Uterus (tissue), 2 donors: ENCODE results near the gene KRTAP4-1.

Experiments used
- POLR2A ChIP-seq, 2 donors: fragments of 450-650 bp; IDR thresholded peaks; one replicate each; pipeline ENCODE4 v1.6.1; 2016; ENCODE audit warnings: antibody characterized with exemption in 2 of 2, mild to moderate bottlenecking in 1 of 2, moderate library complexity in 1 of 2
- TF ChIP-seq, protein P1 (sequence below), 4 experiments: fragments of 200-600 bp in 2 of 4; fragments of 450-650 bp in 2 of 4; sonication (generic) in 2 of 4; IDR thresholded peaks; one replicate each; pipeline ENCODE4 v1.5.1; 2016 to 2019; ENCODE audit warnings: antibody characterized with exemption in 4 of 4, mild to moderate bottlenecking in 2 of 4, moderate library complexity in 1 of 4

DNA sequence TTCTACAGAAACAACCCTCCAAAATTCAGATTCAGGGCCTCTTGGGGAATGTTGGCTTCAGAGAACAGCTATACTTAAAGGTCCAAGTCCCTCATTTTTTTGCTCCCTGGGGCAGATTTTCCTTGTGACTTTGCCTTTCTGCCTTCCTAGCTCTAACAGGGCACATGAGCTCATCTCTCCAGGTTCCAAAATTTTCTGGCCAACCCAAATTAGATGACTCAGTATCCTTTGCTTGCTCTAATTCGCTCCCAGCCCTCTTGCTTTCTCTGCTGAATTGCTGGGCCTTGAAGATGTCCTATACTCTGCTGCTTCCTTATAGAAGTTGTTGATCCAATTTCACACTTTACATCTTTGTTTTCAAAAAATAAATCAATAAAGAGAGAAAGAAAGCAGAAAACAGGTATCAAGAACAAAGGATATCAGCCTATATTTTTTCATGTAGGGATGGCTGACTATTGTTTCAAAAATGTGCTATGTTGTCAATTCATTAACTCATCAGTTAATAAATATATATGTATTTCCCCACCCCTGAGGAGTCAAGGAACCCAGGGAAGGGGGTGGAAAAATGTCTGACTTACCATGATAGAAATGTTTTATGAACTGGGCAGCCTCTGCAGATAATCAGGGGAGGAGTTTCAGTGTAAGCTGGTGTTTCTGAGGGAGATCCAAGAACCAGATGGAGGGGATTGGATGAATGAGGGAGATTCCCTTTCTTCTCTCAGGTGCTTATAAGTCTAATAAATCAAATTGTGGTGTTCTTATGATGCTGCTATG, 5.7 kb downstream of the KRTAP4-1 start:
- TF ChIP-seq, protein P1, sequence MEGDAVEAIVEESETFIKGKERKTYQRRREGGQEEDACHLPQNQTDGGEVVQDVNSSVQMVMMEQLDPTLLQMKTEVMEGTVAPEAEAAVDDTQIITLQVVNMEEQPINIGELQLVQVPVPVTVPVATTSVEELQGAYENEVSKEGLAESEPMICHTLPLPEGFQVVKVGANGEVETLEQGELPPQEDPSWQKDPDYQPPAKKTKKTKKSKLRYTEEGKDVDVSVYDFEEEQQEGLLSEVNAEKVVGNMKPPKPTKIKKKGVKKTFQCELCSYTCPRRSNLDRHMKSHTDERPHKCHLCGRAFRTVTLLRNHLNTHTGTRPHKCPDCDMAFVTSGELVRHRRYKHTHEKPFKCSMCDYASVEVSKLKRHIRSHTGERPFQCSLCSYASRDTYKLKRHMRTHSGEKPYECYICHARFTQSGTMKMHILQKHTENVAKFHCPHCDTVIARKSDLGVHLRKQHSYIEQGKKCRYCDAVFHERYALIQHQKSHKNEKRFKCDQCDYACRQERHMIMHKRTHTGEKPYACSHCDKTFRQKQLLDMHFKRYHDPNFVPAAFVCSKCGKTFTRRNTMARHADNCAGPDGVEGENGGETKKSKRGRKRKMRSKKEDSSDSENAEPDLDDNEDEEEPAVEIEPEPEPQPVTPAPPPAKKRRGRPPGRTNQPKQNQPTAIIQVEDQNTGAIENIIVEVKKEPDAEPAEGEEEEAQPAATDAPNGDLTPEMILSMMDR (IDR thresholded peaks at IDR 0.05) = no peak
- no peak for TF ChIP-seq POLR2A (IDR thresholded peaks at IDR 0.05)
